ENCODE results near the gene XYLT1. TPM values are rescaled to one million over a fixed set of nuclear protein-coding genes. Genes with fewer than 3 reads are reported as not detected.

Gene XYLT1
- total and polyA plus RNA-seq, 7 donors: 0.67 to 2.5 (median 1.7) TPM

GRCh38 chr16:17323171-17323570 is 147.6 kb downstream of the XYLT1 start:
- no peaks in the 10 kb centered on the region for H3K4me1 ChIP-seq
- intact Hi-C loops (cut with DNase I): no loop called here
- H3K9me3 ChIP-seq: no peaks in the 10 kb centered on the region
- H3K4me3 ChIP-seq: no peak overlapping the region
- whole genome bisulfite sequencing, 3 donors: 44 to 59% (median 48%) methylated on average over 10 of the region's 10 CpGs
- no peaks in the 10 kb centered on the region for H3K36me3 ChIP-seq (ENCODE audit: insufficient read depth in 1 of 2, low read depth in 1 of 2)
- no peak for ATAC-seq
- H3K27ac ChIP-seq: no peak overlapping the region
- TF ChIP-seq CTCF (IDR thresholded peaks at IDR 0.05): no peak
- no peak for DNase-seq
- no peaks in the 10 kb centered on the region for H3K27me3 ChIP-seq (ENCODE audit: insufficient read depth in 3 of 3, low read length in 2 of 3)

- no peak for TF ChIP-seq CTCF (IDR thresholded peaks at IDR 0.05)
- intact Hi-C loops (cut with DNase I): no loop called here
- no peaks in the 10 kb centered on the region for H3K36me3 ChIP-seq (ENCODE audit: insufficient read depth in 1 of 2, low read depth in 1 of 2)
- H3K27me3 ChIP-seq (ENCODE audit: insufficient read depth in 3 of 3, low read length in 2 of 3): no peaks in the 10 kb centered on the region
- DNase-seq (no peak), ATAC-seq (no peak)
- H3K27ac ChIP-seq: no peak overlapping the region
- no peaks in the 10 kb centered on the region for H3K9me3 ChIP-seq
- no peaks in the 10 kb centered on the region for H3K4me1 ChIP-seq
- H3K4me3 ChIP-seq: no peak overlapping the region
- WGBS, 3 donors: 77 to 88% (median 88%) methylated on average over 6 of the region's 6 CpGs
Measured at GRCh38 chr16:17321824-17322223, 148.9 kb downstream of the XYLT1 start.

DNA sequence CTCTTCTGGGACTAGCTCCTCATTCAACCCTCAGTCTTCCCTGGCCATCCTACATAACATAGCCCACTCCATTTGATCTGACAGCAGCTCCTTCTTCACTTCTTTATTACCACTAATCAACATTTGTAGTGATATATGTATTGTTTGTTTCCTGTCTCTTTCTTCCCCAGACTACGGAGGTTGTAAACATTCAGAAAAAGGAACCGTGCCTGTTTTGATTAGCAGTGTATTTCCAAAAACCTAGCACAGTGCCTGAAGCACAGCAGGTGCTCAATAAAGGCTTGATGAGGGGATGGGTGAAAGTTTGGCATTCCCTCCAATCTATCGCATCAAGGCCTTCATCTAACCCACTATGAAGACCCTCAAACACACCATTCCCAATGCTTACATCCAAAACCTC is 150.8 kb downstream of the XYLT1 start:
- DNase-seq: no peak
- H3K36me3 ChIP-seq (ENCODE audit: insufficient read depth in 1 of 2, low read depth in 1 of 2): no peaks in the 10 kb centered on the region
- H3K9me3 ChIP-seq: no peaks in the 10 kb centered on the region
- WGBS, 3 donors: 74 to 89% (median 76%) methylated on average over 3 of the region's 3 CpGs
- H3K27ac ChIP-seq: no peak overlapping the region
- no peaks in the 10 kb centered on the region for H3K27me3 ChIP-seq (ENCODE audit: insufficient read depth in 3 of 3, low read length in 2 of 3)
- no peak for ATAC-seq
- H3K4me3 ChIP-seq: no peak overlapping the region
- no peaks in the 10 kb centered on the region for H3K4me1 ChIP-seq
- intact Hi-C loops (cut with DNase I): no loop called here
- TF ChIP-seq CTCF (IDR thresholded peaks at IDR 0.05): no peak

DNA sequence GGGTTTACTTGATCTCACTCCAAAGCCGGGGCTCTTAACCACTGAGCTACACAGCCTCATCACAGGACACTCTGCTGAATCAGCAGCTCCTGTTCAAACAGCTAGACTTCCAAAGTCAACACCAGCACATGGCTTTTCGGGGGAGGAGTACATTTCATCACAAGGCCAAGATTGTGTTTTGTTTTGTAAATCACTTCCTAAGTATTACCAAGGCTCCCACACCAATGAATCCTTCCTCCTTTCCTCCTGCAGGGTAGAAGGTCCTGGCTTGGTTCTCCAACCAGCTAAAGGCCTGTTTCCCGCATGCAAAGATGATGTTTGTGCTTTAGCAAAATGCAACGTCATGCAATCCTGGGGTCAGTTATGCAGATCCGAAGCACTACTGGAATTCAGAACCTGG is 152.5 kb downstream of the XYLT1 start:
- whole genome bisulfite sequencing, 3 donors: 80 to 83% (median 82%) methylated on average over 5 of the region's 5 CpGs
- intact Hi-C loops (cut with DNase I): no loop called here

More for the DNA sequence above, 152.5 kb downstream of the XYLT1 start:
- TF ChIP-seq CTCF (IDR thresholded peaks at IDR 0.05): no peak
- no peak for DNase-seq
- Histone ChIP-seq H3K4me3 (no peak overlapping the region), H3K4me1 (no peaks in the 10 kb centered on the region), H3K27me3 (ENCODE audit: insufficient read depth in 3 of 3, low read length in 2 of 3) (no peaks in the 10 kb centered on the region), H3K27ac (no peak overlapping the region), H3K9me3 (no peaks in the 10 kb centered on the region), H3K36me3 (ENCODE audit: insufficient read depth in 1 of 2, low read depth in 1 of 2) (no peaks in the 10 kb centered on the region)
- no peak for ATAC-seq

Data from psoas muscle (tissue), 8 donors.